Gastroesophageal sphincter (tissue), 3 donors: ENCODE measurements around the gene FSTL5.

Source experiments
- POLR2AphosphoS5 ChIP-seq: sonication (generic); formaldehyde crosslinking; IDR thresholded peaks from one replicate; pipeline ENCODE4 v1.6.1; 2017; ENCODE audit warnings: antibody characterized with exemption
- TF ChIP-seq, protein P1 (sequence below), 4 experiments: fragments of 200-600 bp in 2 of 4; fragments of 450-650 bp in 2 of 4; sonication (generic) in 1 of 4; IDR thresholded peaks; one replicate each; pipeline ENCODE4 v1.5.1; 2017 to 2019; ENCODE audit warnings: antibody characterized with exemption in 4 of 4, mild to moderate bottlenecking in 2 of 4, moderate library complexity in 2 of 4

DNA sequence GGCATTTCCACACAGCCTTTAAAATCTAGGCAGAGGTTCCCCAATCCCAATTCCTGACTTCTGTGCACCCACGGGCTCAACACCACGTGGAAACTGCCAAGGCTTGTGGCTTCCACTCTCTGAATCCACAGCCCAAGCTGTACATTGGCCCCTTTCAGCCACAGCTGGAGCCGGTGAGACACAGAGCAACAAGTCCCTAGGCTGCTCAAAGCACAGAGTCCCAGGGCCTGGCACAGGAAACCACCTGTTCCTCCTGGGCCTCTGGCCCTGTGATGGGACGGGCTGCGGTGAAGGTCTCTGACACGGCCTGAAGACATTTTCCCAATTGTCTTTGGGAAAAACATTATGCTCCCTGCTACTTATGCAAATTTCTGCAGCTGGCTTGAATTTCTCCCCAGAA is 500.0 kb downstream of the FSTL5 start:
- no peak for TF ChIP-seq POLR2AphosphoS5
- TF ChIP-seq, protein P1, sequence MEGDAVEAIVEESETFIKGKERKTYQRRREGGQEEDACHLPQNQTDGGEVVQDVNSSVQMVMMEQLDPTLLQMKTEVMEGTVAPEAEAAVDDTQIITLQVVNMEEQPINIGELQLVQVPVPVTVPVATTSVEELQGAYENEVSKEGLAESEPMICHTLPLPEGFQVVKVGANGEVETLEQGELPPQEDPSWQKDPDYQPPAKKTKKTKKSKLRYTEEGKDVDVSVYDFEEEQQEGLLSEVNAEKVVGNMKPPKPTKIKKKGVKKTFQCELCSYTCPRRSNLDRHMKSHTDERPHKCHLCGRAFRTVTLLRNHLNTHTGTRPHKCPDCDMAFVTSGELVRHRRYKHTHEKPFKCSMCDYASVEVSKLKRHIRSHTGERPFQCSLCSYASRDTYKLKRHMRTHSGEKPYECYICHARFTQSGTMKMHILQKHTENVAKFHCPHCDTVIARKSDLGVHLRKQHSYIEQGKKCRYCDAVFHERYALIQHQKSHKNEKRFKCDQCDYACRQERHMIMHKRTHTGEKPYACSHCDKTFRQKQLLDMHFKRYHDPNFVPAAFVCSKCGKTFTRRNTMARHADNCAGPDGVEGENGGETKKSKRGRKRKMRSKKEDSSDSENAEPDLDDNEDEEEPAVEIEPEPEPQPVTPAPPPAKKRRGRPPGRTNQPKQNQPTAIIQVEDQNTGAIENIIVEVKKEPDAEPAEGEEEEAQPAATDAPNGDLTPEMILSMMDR (IDR thresholded peaks at IDR 0.05), result no peak
